Lung (tissue), 16 donors: ENCODE data around the gene SHOC2. TPM values are rescaled to one million over a fixed set of nuclear protein-coding genes. Genes with fewer than 3 reads are reported as not detected.

Experiments
- ATAC-seq: fragments of 200-7000 bp; cut with Tn5 transposase; one replicate; pipeline ENCODE4 v1.9.1; 2020; ENCODE audit warnings: moderate number of reproducible peaks; ENCODE audit not compliant: insufficient read depth, low FRiP score
- DNase-seq, 3 donors: peaks; one replicate each; pipeline ENCODE4 v3.0.0-alpha.2; 2013 to 2017
- H3K27ac ChIP-seq, 2 donors: one replicate each; pipeline ENCODE4 v1.5.1; 2013; ENCODE audit warnings: mild to moderate bottlenecking in 2 of 2, moderate library complexity in 2 of 2, control low read depth in 1 of 2, inconsistent platforms in 1 of 2, low read depth in 1 of 2, low read length in 1 of 2
- H3K27me3 ChIP-seq, 3 donors: one replicate each; pipeline ENCODE4 v1.5.1; 2013; ENCODE audit warnings: low read length in 2 of 3; ENCODE audit not compliant: control insufficient read depth in 3 of 3, insufficient read depth in 3 of 3
- H3K36me3 ChIP-seq, 4 donors: one replicate each; pipeline ENCODE4 v1.5.1; 2013; ENCODE audit warnings: low read length in 4 of 4, mild to moderate bottlenecking in 1 of 4, moderate library complexity in 1 of 4; ENCODE audit not compliant: control insufficient read depth in 4 of 4, insufficient read depth in 4 of 4
- H3K4me1 ChIP-seq, 5 donors: one replicate each; pipeline ENCODE4 v1.5.1; 2013; ENCODE audit warnings: low read length in 5 of 5, mild to moderate bottlenecking in 2 of 5, moderate library complexity in 1 of 5; ENCODE audit not compliant: control insufficient read depth in 5 of 5, insufficient read depth in 5 of 5
- H3K4me3 ChIP-seq: one replicate; pipeline ENCODE4 v1.5.1; 2013; ENCODE audit warnings: mild to moderate bottlenecking, control low read depth, moderate library complexity
- H3K9ac ChIP-seq, 2 donors: one replicate each; pipeline ENCODE4 v1.5.1; 2013; ENCODE audit warnings: low read length in 2 of 2, control low read depth in 1 of 2; ENCODE audit not compliant: insufficient read depth in 1 of 2
- H3K9me3 ChIP-seq, 4 donors: one replicate each; pipeline ENCODE4 v1.5.1; 2013; ENCODE audit warnings: low read length in 3 of 4, mild to moderate bottlenecking in 1 of 4, moderate library complexity in 1 of 4; ENCODE audit not compliant: control insufficient read depth in 4 of 4, insufficient read depth in 3 of 4
- WGBS, 2 donors: extraction: QIAGEN DNeasy Blood & Tissue Kit; methylation state at CpG; one replicate each; pipeline ENCODE4 v1.1.7; 2013; 5-methylcytosine and 5-hydroxymethylcytosine counted together
- long read RNA-seq, 5 donors: transcript quantifications; one replicate each; lab custom pipeline, GENCODE V29; 2026
- polyA plus RNA-seq, 2 donors: library from polyadenylated mRNA; stranded (reverse); fragments of 200-250 nt; gene quantifications; one replicate each; pipeline ENCODE4 v1.2.1, GENCODE V29; 2013
- total RNA-seq, 2 donors: library from RNA; depleted of rRNA in 1 of 2; stranded (reverse); fragments of >200 nt in 1 of 2; gene quantifications; one replicate each; pipeline ENCODE4 v1.2.1, GENCODE V29; 2014 to 2021
- TF ChIP-seq, protein P1 (sequence below): IDR thresholded peaks from 2 replicates; pipeline ENCODE4 v1.5.1; 2012; ENCODE audit warnings: mild to moderate bottlenecking; ENCODE audit errors: control extremely low read depth, extremely low read depth
- donor health status: control.
- donor health status: control.
- donor health status: Bipolar disorder and iron deficiency.
- donor health status: healthy.
- donor health status: DM: yes; HTN: yes; CAD: no.

The SHOC2 gene
- 10 to 100 TPM; 47.2 to 74.9 TPM for total RNA-seq
- polyA plus RNA-seq: 10 to 100 TPM; 17.3 to 23.5 TPM
- long read RNA-seq, donor 1, partial matches to known transcripts: 16 of 18 reads
- long read RNA-seq, donor 1, other reads (novel, unspliced or antisense): 0 of 18 reads
- long read RNA-seq, donor 2, partial matches to known transcripts: 7 of 7 reads
- long read RNA-seq, donor 2, other reads (novel, unspliced or antisense): 0 of 7 reads
- long read RNA-seq, donor 3, partial matches to known transcripts: 9 of 10 reads
- long read RNA-seq, donor 3, other reads (novel, unspliced or antisense): 0 of 10 reads
- long read RNA-seq, donor 4, partial matches to known transcripts: 6 of 7 reads
- long read RNA-seq, donor 4, other reads (novel, unspliced or antisense): 0 of 7 reads
- long read RNA-seq, donor 5, partial matches to known transcripts: 15 of 21 reads
- long read RNA-seq, donor 5, other reads (novel, unspliced or antisense): 0 of 21 reads

DNA sequence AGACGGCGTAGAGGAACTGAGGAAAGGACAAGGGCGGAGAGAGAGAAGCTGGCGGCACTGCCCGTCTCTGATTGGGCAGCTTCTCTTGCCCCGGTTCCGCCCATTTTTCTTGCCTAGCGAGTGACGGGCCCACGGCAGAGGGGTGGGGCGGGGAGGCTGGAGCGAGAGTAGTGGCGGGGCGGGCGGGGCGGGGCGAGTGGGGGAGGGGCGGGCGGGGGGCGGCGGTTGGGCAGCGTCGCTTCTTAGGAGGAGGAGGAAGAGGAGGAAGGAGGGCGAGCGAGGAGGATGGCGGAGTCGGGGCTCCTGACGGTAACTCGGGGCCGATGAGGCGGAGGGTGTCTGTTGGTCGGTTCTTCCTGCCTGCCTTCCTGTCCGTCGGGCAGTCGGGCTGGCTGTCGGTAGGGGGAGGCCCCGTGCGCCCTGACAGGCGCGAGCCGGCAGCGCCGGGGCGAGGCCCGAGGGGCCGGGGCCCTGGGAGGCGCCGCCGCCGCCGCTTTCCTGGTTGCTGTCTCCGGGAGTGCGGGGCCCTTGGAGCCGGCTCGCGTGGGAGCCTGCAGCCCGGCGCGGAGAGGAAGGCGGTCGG lies at the start of gene SHOC2:
TSS of gene SHOC2 (plus strand) at position 256 of the 583 bp plus-strand sequence. CDS start 44,755 bp downstream, outside the sequence.
- DNase-seq (peak in 1 of 3 donors; percentile 100), ATAC-seq (peak; percentile 27)
- no peaks in the 10 kb centered on the region for H3K9me3 ChIP-seq
- peak within 1 kb of the TSS; percentile 99 to 100 for H3K27ac ChIP-seq
- peaks cover 0 to 26% (median 10%) of the 10 kb centered on the region in 5 donors for H3K4me1 ChIP-seq
- no peaks in the 10 kb centered on the region for H3K27me3 ChIP-seq
- peak within 1 kb of the TSS; percentile 91 to 99 for H3K9ac ChIP-seq
- H3K4me3 ChIP-seq: peak within 1 kb of the TSS; percentile 75
- WGBS, 2 donors: 0% methylated on average over 24 to 61 of the region's 61 CpGs
- TF ChIP-seq, protein P1, sequence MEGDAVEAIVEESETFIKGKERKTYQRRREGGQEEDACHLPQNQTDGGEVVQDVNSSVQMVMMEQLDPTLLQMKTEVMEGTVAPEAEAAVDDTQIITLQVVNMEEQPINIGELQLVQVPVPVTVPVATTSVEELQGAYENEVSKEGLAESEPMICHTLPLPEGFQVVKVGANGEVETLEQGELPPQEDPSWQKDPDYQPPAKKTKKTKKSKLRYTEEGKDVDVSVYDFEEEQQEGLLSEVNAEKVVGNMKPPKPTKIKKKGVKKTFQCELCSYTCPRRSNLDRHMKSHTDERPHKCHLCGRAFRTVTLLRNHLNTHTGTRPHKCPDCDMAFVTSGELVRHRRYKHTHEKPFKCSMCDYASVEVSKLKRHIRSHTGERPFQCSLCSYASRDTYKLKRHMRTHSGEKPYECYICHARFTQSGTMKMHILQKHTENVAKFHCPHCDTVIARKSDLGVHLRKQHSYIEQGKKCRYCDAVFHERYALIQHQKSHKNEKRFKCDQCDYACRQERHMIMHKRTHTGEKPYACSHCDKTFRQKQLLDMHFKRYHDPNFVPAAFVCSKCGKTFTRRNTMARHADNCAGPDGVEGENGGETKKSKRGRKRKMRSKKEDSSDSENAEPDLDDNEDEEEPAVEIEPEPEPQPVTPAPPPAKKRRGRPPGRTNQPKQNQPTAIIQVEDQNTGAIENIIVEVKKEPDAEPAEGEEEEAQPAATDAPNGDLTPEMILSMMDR: no peak
- H3K36me3 ChIP-seq: no peaks in the 10 kb centered on the region

DNA sequence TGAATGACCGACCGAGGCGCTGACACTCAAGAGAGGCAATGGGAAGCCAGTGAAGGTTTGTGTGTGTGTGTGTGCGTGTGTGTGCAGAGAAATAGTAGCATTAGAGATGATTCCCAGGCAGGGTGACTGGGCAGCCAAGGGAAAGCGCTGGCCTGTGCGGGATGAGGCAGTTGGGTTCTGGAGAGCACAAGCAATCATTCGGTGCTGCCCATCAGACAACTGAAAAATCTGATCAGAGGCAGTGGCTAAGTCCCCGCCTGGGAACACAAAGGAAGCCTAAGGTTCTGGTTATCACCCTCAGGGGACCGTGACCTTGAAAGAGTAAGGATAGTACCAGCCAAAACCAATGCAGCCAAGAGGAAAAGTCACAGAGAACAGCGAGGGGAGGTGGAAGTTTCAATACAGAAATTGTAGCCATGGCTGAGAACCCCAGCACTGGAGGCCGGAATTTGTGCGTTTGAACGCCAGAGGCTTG lies 48.5 kb upstream of the SHOC2 start:
- WGBS, 2 donors: 72 to 77% methylated on average over 13 of the region's 13 CpGs
- H3K9me3 ChIP-seq: no peaks in the 10 kb centered on the region
- TF ChIP-seq, protein P1: no peak
- H3K27me3 ChIP-seq: no peaks in the 10 kb centered on the region
- peak in 2 of 3 donors; percentile 34 to 46 for DNase-seq
- H3K4me1 ChIP-seq: peaks cover 0 to 30% (median 5%) of the 10 kb centered on the region in 5 donors
- no peak for ATAC-seq
- peak overlapping the region; percentile 44 to 97 for H3K9ac ChIP-seq
- H3K27ac ChIP-seq: peak overlapping the region; percentile 79 to 86
- peaks cover 0 to under 1% (median 0%) of the 10 kb centered on the region in 4 donors for H3K36me3 ChIP-seq
- H3K4me3 ChIP-seq: no peak overlapping the region

DNA sequence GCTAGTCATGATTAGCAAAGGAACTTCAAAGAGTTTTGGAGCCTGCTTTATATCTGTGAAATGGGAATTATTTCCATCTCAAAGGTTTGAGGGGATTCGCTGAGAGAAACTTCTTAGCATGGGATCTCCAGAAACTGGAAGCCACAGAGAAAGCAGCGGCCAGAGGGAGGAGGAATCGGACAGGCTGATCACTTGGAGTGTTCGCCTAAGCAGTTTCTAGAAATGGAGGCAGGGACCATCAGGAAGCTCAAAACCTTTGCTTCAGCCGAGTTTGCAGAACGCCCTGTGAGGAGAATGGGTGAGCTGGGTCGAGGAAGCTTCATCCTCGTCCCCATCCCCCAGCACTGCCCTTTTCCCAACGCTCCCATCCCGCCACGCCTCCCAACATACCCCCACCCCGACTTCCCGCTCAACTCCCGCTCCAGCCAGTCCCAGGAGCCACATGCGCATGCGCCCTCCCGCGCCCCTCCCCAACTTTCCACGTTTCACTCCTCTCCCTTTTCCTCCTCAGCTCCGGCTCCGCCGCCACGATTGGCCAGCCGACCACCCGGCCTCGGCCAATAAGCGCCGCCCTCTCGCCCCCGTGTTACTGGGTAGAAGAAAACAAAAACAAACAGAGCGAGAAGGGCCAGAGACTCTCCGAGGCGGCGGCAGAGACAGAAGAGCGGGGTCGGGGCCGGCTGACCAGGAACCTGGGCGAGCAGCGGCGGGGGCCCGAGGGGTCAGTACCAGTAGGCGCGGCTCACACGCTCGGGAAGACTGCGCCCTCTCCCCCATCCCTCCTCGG lies 47.9 kb upstream of the SHOC2 start, which contains the start of gene PDCD4:
TSS of gene PDCD4 (plus strand) at position 631 of the 787 bp plus-strand sequence. CDS start 4,100 bp downstream, outside the sequence.
- Histone ChIP-seq H3K4me3 (peak within 1 kb of the TSS; percentile 67), H3K27ac (peak within 1 kb of the TSS; percentile 89 to 95), H3K27me3 (no peaks in the 10 kb centered on the region), H3K9ac (peak within 1 kb of the TSS; percentile 44 to 97), H3K9me3 (no peaks in the 10 kb centered on the region), H3K36me3 (peaks cover 0 to 4% (median 0%) of the 10 kb centered on the region in 4 donors), H3K4me1 (peaks cover 0 to 35% (median 7%) of the 10 kb centered on the region in 5 donors)
- ATAC-seq: peak; percentile 96
- DNase-seq: peak; percentile 100
- TF ChIP-seq, protein P1: no peak
- WGBS, 2 donors: 1% methylated on average over 46 to 47 of the region's 47 CpGs
